H1 (cell line): ENCODE measurements around the gene TUBD1.

Experiments used
- CHD1 ChIP-seq: IDR thresholded peaks from 2 replicates; pipeline ENCODE4 v1.6.1; 2012; ENCODE audit warnings: low read depth, low read length, improper control_type of control experiment
- CTCF ChIP-seq, 3 experiments: IDR thresholded peaks; 1 replicate in 2 of 3; 2 replicates in 1 of 3; pipeline versions ENCODE4 v1.5.1 to v1.6.1; 2011; ENCODE audit warnings: low read length in 3 of 3, mild to moderate bottlenecking in 3 of 3, inconsistent platforms in 2 of 3, low read depth in 1 of 3, moderate library complexity in 1 of 3; ENCODE audit not compliant: insufficient read depth in 1 of 3; ENCODE audit errors: control extremely low read depth in 1 of 3
- EZH2 ChIP-seq: fragments of 200-600 bp; sonication (generic); IDR thresholded peaks from 2 replicates; pipeline ENCODE4 v1.7.1; 2012; ENCODE audit warnings: low read depth, mild to moderate bottlenecking, moderate library complexity, low read length, inconsistent platforms; ENCODE audit not compliant: severe bottlenecking
- GABPA ChIP-seq: IDR thresholded peaks from 2 replicates; pipeline ENCODE4 v1.6.1; 2011; ENCODE audit warnings: mild to moderate bottlenecking, low read length, moderate library complexity, borderline replicate concordance; ENCODE audit not compliant: insufficient read depth
- JUND ChIP-seq: IDR thresholded peaks from 2 replicates; pipeline ENCODE4 v1.6.1; 2011; ENCODE audit warnings: mild to moderate bottlenecking, improper control_type of control experiment, low read length
- KDM1A ChIP-seq: fragments of 200-600, 300-600 bp; sonication (generic); IDR thresholded peaks from 2 replicates; pipeline ENCODE4 v1.7.1; 2016; ENCODE audit warnings: mild to moderate bottlenecking, low read length, borderline replicate concordance
- POLR2A ChIP-seq, 2 experiments: IDR thresholded peaks; 1 replicate in 1 of 2; 2 replicates in 1 of 2; pipeline ENCODE4 v1.6.1; 2011; ENCODE audit warnings: low read depth in 2 of 2, low read length in 2 of 2, mild to moderate bottlenecking in 2 of 2; ENCODE audit errors: control extremely low read depth in 1 of 2
- POLR2AphosphoS5 ChIP-seq: IDR thresholded peaks from 2 replicates; pipeline ENCODE4 v1.6.1; 2011; ENCODE audit warnings: low read depth, low read length
- RAD21 ChIP-seq, 2 experiments: IDR thresholded peaks in 1 of 2; conservative IDR thresholded peaks in 1 of 2; 2 replicates each; pipeline ENCODE4 v1.6.1; 2011; ENCODE audit warnings: low read depth in 2 of 2, low read length in 2 of 2, improper control_type of control experiment in 1 of 2, inconsistent platforms in 1 of 2, mild to moderate bottlenecking in 1 of 2, moderate library complexity in 1 of 2
- SUZ12 ChIP-seq: fragments of 200-600 bp; sonication (generic); IDR thresholded peaks from 2 replicates; pipeline ENCODE4 v1.6.1; 2012; ENCODE audit warnings: mild to moderate bottlenecking, inconsistent platforms, low read length, moderate library complexity, mixed read lengths
- YY1 ChIP-seq: IDR thresholded peaks from 2 replicates; pipeline ENCODE4 v1.6.1; 2011; ENCODE audit warnings: low read depth, mild to moderate bottlenecking, low read length

- no peak for TF ChIP-seq POLR2A (IDR thresholded peaks at IDR 0.05; ENCODE audit: control extremely low read depth in 1 of 2, low read depth in 2 of 2, low read length in 2 of 2)
- no peak for TF ChIP-seq CTCF (IDR thresholded peaks at IDR 0.05; ENCODE audit: control extremely low read depth in 1 of 3, insufficient read depth in 1 of 3, low read depth in 1 of 3, low read length in 3 of 3)
- TF ChIP-seq POLR2AphosphoS5 = no peak
- TF ChIP-seq CHD1 = no peak
- no peak for TF ChIP-seq SUZ12
- TF ChIP-seq GABPA = no peak
- no peak for TF ChIP-seq EZH2
- no peak for TF ChIP-seq KDM1A
- no peak for TF ChIP-seq YY1
- no peak for TF ChIP-seq JUND
- TF ChIP-seq RAD21 (IDR thresholded peaks at IDR 0.05 in 1 of 2, conservative IDR thresholded peaks at IDR 0.05 in 1 of 2; ENCODE audit: low read depth in 2 of 2, low read length in 2 of 2) = no peak
These were observed 81.5 kb downstream of the TUBD1 start for GRCh38 chr17:59811209-59811608.
